SKM-1 treated with dmso at 0.1 percent for 144 hours (cell line): ENCODE results near the gene RTN1.
A peak's percentile ranks its signal among the peaks of the same experiment; 100 is the strongest.
"Not testable (repeated sequence)": the region's sequence is repeated elsewhere in the genome, so short reads cannot be mapped to it uniquely, and the experiment has no call there.

Experiments used
- DNase-seq: peaks from one replicate; lab custom pipeline; 2025; ENCODE audit not compliant: unreplicated experiment; lab: John Stamatoyannopoulos, UW

RTN1 gene

GRCh38 chr14:59707778-59708561 lies 162.6 kb downstream of the RTN1 start:
- no peak for DNase-seq

- no peak for DNase-seq
Observed at GRCh38 chr14:59705866-59706265, 164.7 kb downstream of the RTN1 start.

- no peak for DNase-seq
Observed at GRCh38 chr14:59705245-59705644, 165.3 kb downstream of the RTN1 start.

- DNase-seq, result no peak
Observed at GRCh38 chr14:59704054-59704645, 166.4 kb downstream of the RTN1 start.

GRCh38 chr14:59699442-59699841 lies 171.1 kb downstream of the RTN1 start:
- DNase-seq, result no peak

GRCh38 chr14:59698793-59699192 lies 171.8 kb downstream of the RTN1 start:
- DNase-seq, result no peak

- no peak for DNase-seq
Observed at GRCh38 chr14:59695198-59695597, 175.4 kb downstream of the RTN1 start.

GRCh38 chr14:59691266-59691665 lies 179.3 kb downstream of the RTN1 start:
- no peak for DNase-seq

- no peak for DNase-seq
Observed at GRCh38 chr14:59690426-59690825, 180.2 kb downstream of the RTN1 start.

- peak; percentile 5 for DNase-seq
Observed at GRCh38 chr14:59688224-59689170, 182.1 kb downstream of the RTN1 start.

GRCh38 chr14:59687663-59688062 lies 182.9 kb downstream of the RTN1 start:
- no peak for DNase-seq

- no peak for DNase-seq
Observed at GRCh38 chr14:59679872-59680271, 190.7 kb downstream of the RTN1 start.

GRCh38 chr14:59678352-59678751 lies 192.2 kb downstream of the RTN1 start:
- no peak for DNase-seq

GRCh38 chr14:59677771-59678231 lies 192.8 kb downstream of the RTN1 start:
- DNase-seq, result no peak

- no peak for DNase-seq
Observed at GRCh38 chr14:59675394-59675793, 195.2 kb downstream of the RTN1 start.

GRCh38 chr14:59664741-59665140 lies 205.8 kb downstream of the RTN1 start:
- no peak for DNase-seq

- DNase-seq, result no peak
Observed at GRCh38 chr14:59657769-59658168, 212.8 kb downstream of the RTN1 start.

- no peak for DNase-seq
Observed at GRCh38 chr14:59656473-59656872, 214.1 kb downstream of the RTN1 start.

GRCh38 chr14:59654131-59654530 lies 216.4 kb downstream of the RTN1 start:
- not testable (repeated sequence) for DNase-seq

- DNase-seq, result not testable (repeated sequence)
Observed at GRCh38 chr14:59646832-59647231, 223.7 kb downstream of the RTN1 start.

GRCh38 chr14:59638885-59639284 lies 231.7 kb downstream of the RTN1 start:
- DNase-seq, result no peak
